Raji (cell line): ENCODE data around the gene E2F4.

Source experiments
- POLR2A ChIP-seq: IDR thresholded peaks from 2 replicates; pipeline ENCODE4 v1.6.1; 2011; ENCODE audit warnings: low read depth, low read length, control low read depth; ENCODE audit not compliant: insufficient read depth

The E2F4 gene

GRCh38 chr16:67223992-67224391, 32.0 kb downstream of the E2F4 start:
- no peak for TF ChIP-seq POLR2A

- TF ChIP-seq POLR2A = no peak
These were observed 34.4 kb downstream of the E2F4 start for GRCh38 chr16:67226295-67226803.

GRCh38 chr16:67226804-67227566, 35.0 kb downstream of the E2F4 start, which contains the start of gene TMEM208:
TMEM208 (plus strand) TSS chr16:67227130; CDS start chr16:67227219, 89 bp downstream.
- peak; percentile 90 for TF ChIP-seq POLR2A

- TF ChIP-seq POLR2A = no peak
These were observed 35.6 kb downstream of the E2F4 start for GRCh38 chr16:67227567-67227921.

- no peak for TF ChIP-seq POLR2A
These were observed 36.3 kb downstream of the E2F4 start for GRCh38 chr16:67228034-67228785.

GRCh38 chr16:67228905-67229304, 37.0 kb downstream of the E2F4 start:
- no peak for TF ChIP-seq POLR2A

GRCh38 chr16:67229906-67230808, 38.2 kb downstream of the E2F4 start:
- no peak for TF ChIP-seq POLR2A

- TF ChIP-seq POLR2A = 0 out of 2 replicates have a peak, but pooled peaks have one; percentile 8
These were observed 39.1 kb downstream of the E2F4 start for GRCh38 chr16:67230809-67231660.

GRCh38 chr16:67233596-67233995, 41.6 kb downstream of the E2F4 start:
- TF ChIP-seq POLR2A = no peak

GRCh38 chr16:67234180-67234597, 42.2 kb downstream of the E2F4 start:
- no peak for TF ChIP-seq POLR2A

GRCh38 chr16:67235816-67236562, 44.0 kb downstream of the E2F4 start:
- TF ChIP-seq POLR2A = no peak

- no peak for TF ChIP-seq POLR2A
These were observed 44.8 kb downstream of the E2F4 start for GRCh38 chr16:67236563-67237395.

GRCh38 chr16:67237396-67238277, 45.7 kb downstream of the E2F4 start:
- TF ChIP-seq POLR2A = no peak
